Peyer's patch (tissue), 4 donors: Measurements from ENCODE around the gene TTC23.

ENCODE experiments used
- CTCF ChIP-seq, 6 experiments: fragments of 450-650 bp in 4 of 6; fragments of 200-600 bp in 2 of 6; sonication (generic) in 1 of 6; IDR thresholded peaks; one replicate each; pipeline ENCODE4 v1.5.1; 2017 to 2019; ENCODE audit warnings: antibody characterized with exemption in 6 of 6, mild to moderate bottlenecking in 3 of 6, moderate library complexity in 1 of 6
- POLR2A ChIP-seq, 2 donors: fragments of 450-650 bp; IDR thresholded peaks; one replicate each; pipeline ENCODE4 v1.5.1; 2017; ENCODE audit warnings: antibody characterized with exemption in 2 of 2, mild to moderate bottlenecking in 2 of 2, moderate library complexity in 2 of 2

DNA sequence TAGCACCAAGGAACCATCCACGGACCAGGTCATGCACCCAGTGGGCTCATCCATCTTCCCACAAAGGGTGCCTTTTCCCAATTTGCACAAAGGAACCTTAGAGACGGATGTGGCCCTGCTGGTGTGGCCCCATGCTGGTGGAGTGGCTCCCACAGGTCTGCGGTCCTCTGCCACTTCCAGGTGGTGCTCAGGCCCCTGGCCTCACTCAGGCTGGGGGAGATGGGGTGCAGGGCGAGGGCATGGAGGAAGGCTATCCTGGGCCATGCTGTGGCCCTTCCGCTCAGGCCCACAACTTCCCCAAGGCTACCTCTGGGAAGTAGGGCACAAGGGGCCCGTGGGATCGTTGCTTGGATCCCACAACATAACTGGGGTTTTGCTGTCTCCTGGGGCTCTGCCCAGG, 149.7 kb downstream of the TTC23 start:
- TF ChIP-seq CTCF (IDR thresholded peaks at IDR 0.05) (no peak), POLR2A (IDR thresholded peaks at IDR 0.05) (no peak)
